Measurements from ENCODE around the gene LZTS3. TPM values are rescaled to one million over a fixed set of nuclear protein-coding genes. Genes with fewer than 3 reads are reported as not detected.
"Not testable (repeated sequence)": the region's sequence is repeated elsewhere in the genome, so short reads cannot be mapped to it uniquely, and the experiment has no call there.

LZTS3 gene
- total and polyA plus RNA-seq, 10 donors, result 0.64 to 5.5 (median 1.8) TPM

GRCh38 chr20:3189561-3190131, 16.3 kb upstream of the LZTS3 start:
- Histone ChIP-seq H3K4me3 (no peak overlapping the region), H3K36me3 (peaks cover 0 to 70% (median 49%) of the 10 kb centered on the region in 6 donors), H3K9me3 (no peaks in the 10 kb centered on the region), H3K27me3 (replicated peaks in 1 of 7) (no peaks in the 10 kb centered on the region), H3K27ac (no peak overlapping the region), H3K4me1 (no peaks in the 10 kb centered on the region)
- intact Hi-C loops (cut with DNase I; ENCODE audit: low total_unique reads), result no loop called here
- DNase-seq, result peak; percentile 31
- TF ChIP-seq, protein P1, sequence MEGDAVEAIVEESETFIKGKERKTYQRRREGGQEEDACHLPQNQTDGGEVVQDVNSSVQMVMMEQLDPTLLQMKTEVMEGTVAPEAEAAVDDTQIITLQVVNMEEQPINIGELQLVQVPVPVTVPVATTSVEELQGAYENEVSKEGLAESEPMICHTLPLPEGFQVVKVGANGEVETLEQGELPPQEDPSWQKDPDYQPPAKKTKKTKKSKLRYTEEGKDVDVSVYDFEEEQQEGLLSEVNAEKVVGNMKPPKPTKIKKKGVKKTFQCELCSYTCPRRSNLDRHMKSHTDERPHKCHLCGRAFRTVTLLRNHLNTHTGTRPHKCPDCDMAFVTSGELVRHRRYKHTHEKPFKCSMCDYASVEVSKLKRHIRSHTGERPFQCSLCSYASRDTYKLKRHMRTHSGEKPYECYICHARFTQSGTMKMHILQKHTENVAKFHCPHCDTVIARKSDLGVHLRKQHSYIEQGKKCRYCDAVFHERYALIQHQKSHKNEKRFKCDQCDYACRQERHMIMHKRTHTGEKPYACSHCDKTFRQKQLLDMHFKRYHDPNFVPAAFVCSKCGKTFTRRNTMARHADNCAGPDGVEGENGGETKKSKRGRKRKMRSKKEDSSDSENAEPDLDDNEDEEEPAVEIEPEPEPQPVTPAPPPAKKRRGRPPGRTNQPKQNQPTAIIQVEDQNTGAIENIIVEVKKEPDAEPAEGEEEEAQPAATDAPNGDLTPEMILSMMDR (IDR thresholded peaks at IDR 0.05 in 8 of 11, conservative IDR thresholded peaks at IDR 0.05 in 3 of 11), result no peak
- TF ChIP-seq POLR2AphosphoS5 (IDR thresholded peaks at IDR 0.05), result no peak
- TF ChIP-seq POLR2A (IDR thresholded peaks at IDR 0.05), result no peak
- 81 to 94% (median 88%) methylated on average over 4 of the region's 4 CpGs for WGBS, 5 donors

- Histone ChIP-seq H3K9me3 (no peaks in the 10 kb centered on the region), H3K4me3 (no peak overlapping the region), H3K27ac (no peak overlapping the region), H3K4me1 (no peaks in the 10 kb centered on the region), H3K36me3 (peaks cover 0 to 63% (median 42%) of the 10 kb centered on the region in 6 donors), H3K27me3 (replicated peaks in 1 of 7) (no peaks in the 10 kb centered on the region)
- TF ChIP-seq, protein P1 (IDR thresholded peaks at IDR 0.05 in 8 of 11, conservative IDR thresholded peaks at IDR 0.05 in 3 of 11), result no peak
- TF ChIP-seq POLR2AphosphoS5 (IDR thresholded peaks at IDR 0.05) (no peak), POLR2A (IDR thresholded peaks at IDR 0.05) (no peak)
- intact Hi-C loops (cut with DNase I; ENCODE audit: low total_unique reads), result no loop called here
- peak; percentile 19 for DNase-seq
- 88 to 98% (median 94%) methylated on average over 3 of the region's 3 CpGs for WGBS, 5 donors
Observed at GRCh38 chr20:3188823-3189413, 15.6 kb upstream of the LZTS3 start.

DNA sequence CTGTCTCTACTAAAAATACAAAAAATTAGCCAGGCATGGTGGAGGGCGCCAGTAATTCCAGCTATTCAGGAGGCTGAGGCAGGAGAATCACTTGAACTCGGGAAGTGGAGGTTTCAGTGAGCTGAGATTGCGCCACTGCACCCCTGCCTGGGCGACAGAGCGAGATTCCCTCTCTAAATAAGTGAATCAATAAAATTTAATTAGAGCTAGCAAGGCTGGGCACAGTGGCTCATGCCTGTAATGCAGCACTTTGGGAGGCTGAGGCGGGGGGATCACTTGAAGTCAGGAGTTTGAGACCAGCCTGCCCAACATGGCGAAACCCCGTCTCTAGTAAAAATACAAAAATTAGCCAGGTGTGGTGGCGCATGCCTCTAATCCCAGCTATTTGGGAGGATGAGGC, 14.5 kb upstream of the LZTS3 start:
- peaks cover 0 to 53% (median 32%) of the 10 kb centered on the region in 6 donors for H3K36me3 ChIP-seq
- H3K27ac ChIP-seq; H3K4me1 ChIP-seq; intact Hi-C loops (cut with DNase I; ENCODE audit: low total_unique reads); H3K9me3 ChIP-seq; H3K4me3 ChIP-seq; H3K27me3 ChIP-seq (replicated peaks in 1 of 7): not testable (repeated sequence)
- 92 to 98% (median 95%) methylated on average over 9 of the region's 9 CpGs for WGBS, 5 donors
- DNase-seq, result peak; percentile 41

DNA sequence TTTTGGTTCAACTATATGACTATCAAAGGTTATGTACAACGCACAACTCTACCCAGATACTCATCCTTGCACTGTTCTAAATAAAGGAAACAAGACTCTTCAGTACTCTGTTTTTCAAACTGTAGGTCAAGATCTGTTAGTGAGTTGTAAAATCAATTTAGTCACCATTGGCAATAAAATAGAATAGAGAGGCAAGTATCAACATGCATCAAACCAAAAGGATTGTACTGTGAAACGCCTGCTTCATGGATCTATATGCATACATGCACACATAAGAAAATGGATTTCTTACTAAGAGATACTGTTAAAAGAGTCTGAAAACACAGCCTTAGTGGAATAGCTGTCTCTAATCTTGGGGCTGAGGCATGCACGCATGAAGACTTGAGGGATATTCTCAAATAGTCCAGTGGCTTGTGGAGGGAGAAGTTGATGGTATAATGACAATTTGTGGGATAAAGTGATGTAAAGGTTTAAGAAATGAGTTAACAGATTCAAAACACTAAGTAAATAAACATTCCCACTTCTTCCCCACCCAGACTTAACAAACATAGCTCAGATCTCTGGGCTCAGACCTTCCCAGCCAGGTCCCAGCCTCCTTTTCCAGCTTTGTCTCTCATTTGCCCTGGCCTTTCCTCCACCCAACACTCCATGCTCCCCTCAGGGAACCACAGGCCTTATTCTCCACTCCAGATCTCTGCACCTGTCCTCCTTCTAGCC, 10.7 kb upstream of the LZTS3 start:
- 92 to 99% (median 95%) methylated on average over 3 of the region's 3 CpGs for WGBS, 5 donors
- no peak overlapping the region for H3K4me3 ChIP-seq
- H3K9me3 ChIP-seq, result no peaks in the 10 kb centered on the region
- H3K36me3 ChIP-seq, result peaks cover 0 to 15% (median 0%) of the 10 kb centered on the region in 6 donors
- TF ChIP-seq POLR2AphosphoS5 (IDR thresholded peaks at IDR 0.05) (no peak), POLR2A (IDR thresholded peaks at IDR 0.05) (no peak)
- TF ChIP-seq, protein P1 (IDR thresholded peaks at IDR 0.05 in 8 of 11, conservative IDR thresholded peaks at IDR 0.05 in 3 of 11), result no peak
- intact Hi-C loops (cut with DNase I; ENCODE audit: low total_unique reads), result no loop called here
- no peaks in the 10 kb centered on the region for H3K4me1 ChIP-seq
- no peaks in the 10 kb centered on the region for H3K27me3 ChIP-seq (replicated peaks in 1 of 7)
- no peak overlapping the region for H3K27ac ChIP-seq
- no peak for DNase-seq

DNA sequence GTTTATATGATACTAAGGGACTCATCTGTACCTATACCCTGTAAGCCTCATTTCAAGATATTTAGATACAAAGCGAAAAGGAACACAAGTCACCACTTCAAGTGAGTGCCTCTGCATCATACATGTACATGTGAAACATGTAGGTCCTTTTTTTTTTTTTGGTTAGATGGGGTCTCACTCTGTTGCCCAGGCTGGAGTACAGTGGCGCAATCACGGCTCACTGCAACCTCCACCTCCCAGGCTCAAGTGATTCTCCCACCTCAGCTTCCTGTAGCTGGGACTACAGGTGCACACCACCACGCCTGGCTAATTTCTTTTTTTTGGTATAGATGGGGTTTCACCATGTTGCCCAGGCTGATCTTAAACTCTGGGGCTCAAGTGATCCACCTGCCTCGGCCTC, 9.1 kb upstream of the LZTS3 start:
- intact Hi-C loops (cut with DNase I; ENCODE audit: low total_unique reads); H3K27me3 ChIP-seq (replicated peaks in 1 of 7); H3K27ac ChIP-seq; H3K4me1 ChIP-seq; H3K9me3 ChIP-seq; H3K4me3 ChIP-seq; H3K36me3 ChIP-seq; DNase-seq: not testable (repeated sequence)
- 87 to 97% (median 90%) methylated on average over 5 of the region's 5 CpGs for WGBS, 5 donors

All from spleen (tissue), 11 donors.